BE2C (cell line): ENCODE results near the gene GYS1.
A peak's percentile ranks its signal among the peaks of the same experiment; 100 is the strongest.

Source experiments
- DNase-seq: peaks from one replicate; pipeline ENCODE4 v3.0.0-alpha.2; 2020
- H3K27me3 ChIP-seq: fragments of 250-450 bp; sonication (Bioruptor Pico); 2 replicates; pipeline ENCODE4 v1.5.1; 2020; ENCODE audit warnings: mild to moderate bottlenecking
- H3K36me3 ChIP-seq: fragments of 250-450 bp; sonication (Bioruptor Pico); 2 replicates; pipeline ENCODE4 v1.5.1; 2020; ENCODE audit warnings: mild to moderate bottlenecking
- H3K4me1 ChIP-seq: fragments of 250-450 bp; sonication (Bioruptor Pico); 2 replicates; pipeline ENCODE4 v1.5.1; 2020
- H3K4me3 ChIP-seq: 2 replicates; pipeline ENCODE4 v1.5.1; 2011; ENCODE audit warnings: low read depth, low read length
- H3K9me3 ChIP-seq: fragments of 250-450 bp; sonication (Bioruptor Pico); 2 replicates; pipeline ENCODE4 v1.5.1; 2020
- TF ChIP-seq, protein P1 (sequence below): IDR thresholded peaks from 2 replicates; pipeline ENCODE4 v1.5.1; 2012; ENCODE audit warnings: mild to moderate bottlenecking, low read depth, low read length

The GYS1 gene

DNA sequence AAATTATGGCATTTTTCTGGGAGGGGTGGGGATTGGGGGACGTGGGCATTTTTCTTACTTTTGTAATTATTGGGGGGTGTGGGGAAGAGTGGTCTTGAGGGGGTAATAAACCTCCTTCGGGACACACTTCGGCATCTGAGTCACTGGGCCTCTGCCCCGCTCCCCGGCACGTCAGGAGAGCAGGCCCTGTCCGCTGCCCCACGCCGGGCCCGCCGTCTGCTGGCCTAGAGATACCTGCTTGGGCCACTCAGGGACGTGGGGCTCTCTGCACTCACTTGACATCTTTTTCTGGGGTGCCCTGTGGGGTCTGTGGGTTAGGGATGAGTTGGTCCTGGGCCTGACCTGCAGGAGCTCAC is 31.5 kb downstream of the GYS1 start:
- TF ChIP-seq, protein P1, sequence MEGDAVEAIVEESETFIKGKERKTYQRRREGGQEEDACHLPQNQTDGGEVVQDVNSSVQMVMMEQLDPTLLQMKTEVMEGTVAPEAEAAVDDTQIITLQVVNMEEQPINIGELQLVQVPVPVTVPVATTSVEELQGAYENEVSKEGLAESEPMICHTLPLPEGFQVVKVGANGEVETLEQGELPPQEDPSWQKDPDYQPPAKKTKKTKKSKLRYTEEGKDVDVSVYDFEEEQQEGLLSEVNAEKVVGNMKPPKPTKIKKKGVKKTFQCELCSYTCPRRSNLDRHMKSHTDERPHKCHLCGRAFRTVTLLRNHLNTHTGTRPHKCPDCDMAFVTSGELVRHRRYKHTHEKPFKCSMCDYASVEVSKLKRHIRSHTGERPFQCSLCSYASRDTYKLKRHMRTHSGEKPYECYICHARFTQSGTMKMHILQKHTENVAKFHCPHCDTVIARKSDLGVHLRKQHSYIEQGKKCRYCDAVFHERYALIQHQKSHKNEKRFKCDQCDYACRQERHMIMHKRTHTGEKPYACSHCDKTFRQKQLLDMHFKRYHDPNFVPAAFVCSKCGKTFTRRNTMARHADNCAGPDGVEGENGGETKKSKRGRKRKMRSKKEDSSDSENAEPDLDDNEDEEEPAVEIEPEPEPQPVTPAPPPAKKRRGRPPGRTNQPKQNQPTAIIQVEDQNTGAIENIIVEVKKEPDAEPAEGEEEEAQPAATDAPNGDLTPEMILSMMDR = no peak
- H3K4me1 ChIP-seq = peaks cover 14% of the 10 kb centered on the region
- peaks cover 8% of the 10 kb centered on the region for H3K36me3 ChIP-seq
- H3K4me3 ChIP-seq = no peak overlapping the region
- DNase-seq = no peak
- H3K27me3 ChIP-seq = no peaks in the 10 kb centered on the region
- H3K9me3 ChIP-seq = no peaks in the 10 kb centered on the region

DNA sequence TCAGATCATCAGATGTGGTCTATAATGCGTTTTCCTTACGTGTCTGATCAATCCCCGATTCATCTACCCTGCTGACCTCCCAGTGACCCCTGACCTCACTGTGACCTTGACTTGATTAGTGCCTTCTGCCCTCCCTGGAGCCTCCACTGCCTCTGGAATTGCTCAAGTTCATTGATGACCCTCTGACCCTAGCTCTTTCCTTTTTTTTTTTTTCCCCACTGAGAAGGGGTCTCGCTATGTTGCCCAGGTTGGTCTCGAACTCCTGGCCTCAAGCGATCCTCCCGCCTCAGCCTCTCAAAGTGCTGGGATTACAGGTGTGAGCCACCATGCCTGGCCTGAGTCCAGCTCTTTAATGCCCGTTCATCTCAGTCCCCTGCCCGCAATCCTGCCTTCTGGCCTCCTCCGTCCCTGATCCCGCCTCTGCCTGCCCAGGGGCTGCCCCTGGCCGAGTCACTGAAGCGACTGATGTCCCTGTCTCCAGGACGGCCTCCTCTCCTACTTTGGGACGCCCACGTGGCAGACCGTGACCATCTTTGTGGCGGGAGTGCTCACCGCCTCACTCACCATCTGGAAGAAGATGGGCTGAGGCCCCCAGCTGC is 32.0 kb downstream of the GYS1 start:
- H3K27me3 ChIP-seq = no peaks in the 10 kb centered on the region
- H3K36me3 ChIP-seq = peaks cover 5% of the 10 kb centered on the region
- H3K9me3 ChIP-seq = no peaks in the 10 kb centered on the region
- TF ChIP-seq, protein P1 = no peak
- no peak for DNase-seq
- H3K4me1 ChIP-seq = peaks cover 14% of the 10 kb centered on the region
- H3K4me3 ChIP-seq = no peak overlapping the region

DNA sequence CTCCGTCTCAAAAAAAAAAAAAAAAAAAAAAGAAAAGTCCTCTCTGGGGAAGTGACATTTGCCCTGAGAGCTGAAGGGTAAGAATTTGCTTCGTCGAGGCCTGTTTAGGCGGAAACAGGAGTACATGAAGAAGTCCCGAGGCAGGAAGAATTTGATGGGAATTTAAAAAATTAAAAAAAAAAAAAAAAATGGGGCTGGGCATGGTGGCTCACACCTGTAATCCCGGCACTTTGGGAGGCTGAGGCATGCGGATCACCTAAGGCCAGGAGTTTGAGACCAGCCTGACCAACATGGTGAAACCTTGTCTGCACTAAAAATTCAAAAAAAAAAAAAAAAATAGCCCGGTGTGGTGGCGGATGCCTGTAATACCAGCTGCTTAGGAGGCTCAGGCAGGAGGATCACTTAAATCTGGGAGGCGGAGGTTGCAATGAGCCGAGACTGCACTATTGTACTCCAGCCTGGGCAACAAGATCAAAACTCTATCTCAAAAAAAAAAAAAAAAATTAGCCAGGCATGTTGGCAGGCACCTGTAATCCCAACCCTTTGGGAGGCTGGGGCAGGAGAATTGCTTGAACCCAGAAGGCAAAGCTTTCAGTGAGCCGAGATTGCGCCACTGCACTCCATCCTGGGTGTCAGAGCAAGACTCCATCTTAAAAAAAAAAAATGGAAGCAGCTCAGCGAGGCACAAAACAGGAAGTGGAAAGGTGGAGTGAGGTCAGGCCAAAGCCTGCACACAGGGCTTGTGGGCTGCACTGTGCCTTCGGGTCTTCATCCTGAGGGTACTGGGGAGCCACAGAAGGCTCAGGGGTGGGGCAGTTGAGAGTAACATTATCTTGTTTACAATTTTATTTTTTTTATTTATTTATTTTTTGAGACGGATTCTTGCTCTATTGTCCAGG is 33.5 kb downstream of the GYS1 start:
- Histone ChIP-seq H3K4me1 (peaks cover 14% of the 10 kb centered on the region), H3K9me3 (no peaks in the 10 kb centered on the region), H3K4me3 (no peak overlapping the region), H3K36me3 (peaks cover 3% of the 10 kb centered on the region), H3K27me3 (no peaks in the 10 kb centered on the region)
- no peak for DNase-seq
- TF ChIP-seq, protein P1 = no peak

DNA sequence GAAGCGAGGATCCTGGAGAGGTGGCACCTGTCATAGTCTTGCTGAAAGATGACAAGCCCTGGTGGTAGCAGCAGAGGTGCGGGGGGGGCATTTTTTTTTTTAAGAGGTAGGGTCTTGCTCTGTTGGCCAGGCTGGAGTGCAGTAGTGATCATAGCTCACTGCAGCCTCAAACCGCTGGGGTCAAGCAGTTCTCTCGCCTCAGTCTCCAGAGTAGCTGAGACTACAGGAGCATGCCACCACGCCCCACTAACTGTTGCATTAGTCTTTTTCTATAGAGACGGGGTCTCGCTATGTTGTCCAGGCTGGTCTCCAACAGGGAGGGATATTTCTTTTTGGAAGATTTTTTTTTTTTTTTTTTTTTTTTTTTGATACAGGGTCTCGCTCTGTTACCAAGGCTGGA is 35.1 kb downstream of the GYS1 start:
- Histone ChIP-seq H3K36me3 (peaks cover 3% of the 10 kb centered on the region), H3K27me3 (no peaks in the 10 kb centered on the region), H3K4me1 (no peaks in the 10 kb centered on the region), H3K4me3 (no peak overlapping the region), H3K9me3 (no peaks in the 10 kb centered on the region)
- TF ChIP-seq, protein P1 = no peak
- DNase-seq = no peak

DNA sequence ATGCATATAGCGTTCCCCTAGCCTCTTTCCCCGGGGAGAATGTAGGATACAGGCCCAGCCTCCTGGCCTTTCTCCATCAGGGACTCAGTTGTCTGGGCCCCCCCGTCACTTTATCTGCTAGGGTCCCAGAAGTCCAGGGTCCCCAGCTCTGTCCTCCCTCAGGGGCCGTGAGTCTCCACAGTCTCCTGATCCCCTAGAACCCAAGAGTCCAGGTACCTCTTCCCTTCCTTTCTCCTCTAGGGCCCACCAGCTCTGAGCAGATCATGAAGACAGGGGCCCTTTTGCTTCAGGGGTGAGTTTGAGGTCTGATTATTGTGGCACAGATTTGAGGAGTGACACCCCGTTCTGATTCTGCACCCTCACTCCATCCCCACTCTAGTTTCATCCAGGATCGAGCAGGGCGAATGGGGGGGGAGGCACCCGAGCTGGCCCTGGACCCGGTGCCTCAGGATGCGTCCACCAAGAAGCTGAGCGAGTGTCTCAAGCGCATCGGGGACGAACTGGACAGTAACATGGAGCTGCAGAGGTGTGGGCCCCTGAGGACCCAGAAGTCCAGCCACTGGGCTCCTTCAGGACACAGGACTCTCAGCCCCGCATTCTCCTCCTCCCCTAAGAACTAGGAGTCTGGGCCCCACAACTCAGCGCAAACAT is 37.7 kb downstream of the GYS1 start:
- Histone ChIP-seq H3K9me3 (no peaks in the 10 kb centered on the region), H3K27me3 (no peaks in the 10 kb centered on the region), H3K4me3 (peak overlapping the region; percentile 90), H3K36me3 (peaks cover 3% of the 10 kb centered on the region), H3K4me1 (no peaks in the 10 kb centered on the region)
- DNase-seq = no peak
- TF ChIP-seq, protein P1 = no peak
